ENCODE results near the gene RBM33. TPM values are rescaled to one million over a fixed set of nuclear protein-coding genes. Genes with fewer than 3 reads are reported as not detected.

RBM33 gene
- total and polyA plus RNA-seq, 2 experiments from 2014 or later, result 51.1 to 53.5 TPM

DNA sequence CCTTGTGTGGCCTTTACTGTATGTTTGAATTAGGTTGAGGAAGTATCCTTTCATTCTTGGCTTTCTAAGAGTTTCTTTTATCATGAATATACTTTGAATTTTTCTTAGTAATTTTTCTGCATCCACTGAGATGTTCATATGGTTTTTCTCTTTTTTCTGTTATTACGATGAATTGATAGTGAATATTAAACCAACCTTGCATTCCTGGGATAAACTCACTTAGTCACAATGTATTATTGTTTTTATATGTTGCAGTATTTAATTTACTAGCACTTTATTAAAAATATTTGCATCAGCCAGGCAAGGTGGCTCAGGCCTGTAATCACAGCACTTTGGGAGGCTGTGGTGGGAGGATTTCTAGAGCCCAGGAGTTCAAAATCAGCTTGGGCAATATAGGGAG is 15.3 kb upstream of the RBM33 start:
- no peak overlapping the region for H3K27ac ChIP-seq
- no peak overlapping the region for H3K4me3 ChIP-seq
- DNase-seq (ENCODE audit: low read depth in 1 of 2, low spot score in 1 of 2), result no peak
- TF ChIP-seq, protein P1, sequence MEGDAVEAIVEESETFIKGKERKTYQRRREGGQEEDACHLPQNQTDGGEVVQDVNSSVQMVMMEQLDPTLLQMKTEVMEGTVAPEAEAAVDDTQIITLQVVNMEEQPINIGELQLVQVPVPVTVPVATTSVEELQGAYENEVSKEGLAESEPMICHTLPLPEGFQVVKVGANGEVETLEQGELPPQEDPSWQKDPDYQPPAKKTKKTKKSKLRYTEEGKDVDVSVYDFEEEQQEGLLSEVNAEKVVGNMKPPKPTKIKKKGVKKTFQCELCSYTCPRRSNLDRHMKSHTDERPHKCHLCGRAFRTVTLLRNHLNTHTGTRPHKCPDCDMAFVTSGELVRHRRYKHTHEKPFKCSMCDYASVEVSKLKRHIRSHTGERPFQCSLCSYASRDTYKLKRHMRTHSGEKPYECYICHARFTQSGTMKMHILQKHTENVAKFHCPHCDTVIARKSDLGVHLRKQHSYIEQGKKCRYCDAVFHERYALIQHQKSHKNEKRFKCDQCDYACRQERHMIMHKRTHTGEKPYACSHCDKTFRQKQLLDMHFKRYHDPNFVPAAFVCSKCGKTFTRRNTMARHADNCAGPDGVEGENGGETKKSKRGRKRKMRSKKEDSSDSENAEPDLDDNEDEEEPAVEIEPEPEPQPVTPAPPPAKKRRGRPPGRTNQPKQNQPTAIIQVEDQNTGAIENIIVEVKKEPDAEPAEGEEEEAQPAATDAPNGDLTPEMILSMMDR (IDR thresholded peaks at IDR 0.05; ENCODE audit: low read depth, low read length), result no peak
- H3K36me3 ChIP-seq, result no peaks in the 10 kb centered on the region
- no peaks in the 10 kb centered on the region for H3K9me3 ChIP-seq (ENCODE audit: low read depth)
- no peaks in the 10 kb centered on the region for H3K4me1 ChIP-seq (ENCODE audit: low read depth)
- no peaks in the 10 kb centered on the region for H3K27me3 ChIP-seq

DNA sequence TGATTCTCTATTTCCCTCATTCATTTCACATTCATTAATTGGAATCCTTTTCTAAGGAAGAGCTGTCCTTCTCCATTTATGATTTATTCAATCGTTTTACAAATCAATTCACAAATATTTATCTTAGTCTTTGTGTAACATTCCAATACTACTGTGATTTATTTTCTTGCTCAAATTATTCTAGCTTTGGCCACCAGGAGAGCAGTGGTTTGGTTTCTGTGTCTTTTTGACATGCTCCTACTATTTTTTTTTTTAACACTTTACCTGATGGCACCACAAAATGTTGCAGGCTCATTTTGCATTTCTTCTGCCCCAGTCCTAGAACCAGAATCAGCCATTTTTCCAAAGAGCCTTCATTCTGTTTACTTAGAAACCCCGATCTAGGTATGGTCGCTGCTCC is 13.3 kb upstream of the RBM33 start:
- H3K4me1 ChIP-seq (ENCODE audit: low read depth), result no peaks in the 10 kb centered on the region
- no peaks in the 10 kb centered on the region for H3K9me3 ChIP-seq (ENCODE audit: low read depth)
- no peak overlapping the region for H3K4me3 ChIP-seq
- no peak for DNase-seq (ENCODE audit: low read depth in 1 of 2, low spot score in 1 of 2)
- no peak overlapping the region for H3K27ac ChIP-seq
- H3K36me3 ChIP-seq, result no peaks in the 10 kb centered on the region
- no peaks in the 10 kb centered on the region for H3K27me3 ChIP-seq
- TF ChIP-seq, protein P1 (IDR thresholded peaks at IDR 0.05; ENCODE audit: low read depth, low read length), result no peak

DNA sequence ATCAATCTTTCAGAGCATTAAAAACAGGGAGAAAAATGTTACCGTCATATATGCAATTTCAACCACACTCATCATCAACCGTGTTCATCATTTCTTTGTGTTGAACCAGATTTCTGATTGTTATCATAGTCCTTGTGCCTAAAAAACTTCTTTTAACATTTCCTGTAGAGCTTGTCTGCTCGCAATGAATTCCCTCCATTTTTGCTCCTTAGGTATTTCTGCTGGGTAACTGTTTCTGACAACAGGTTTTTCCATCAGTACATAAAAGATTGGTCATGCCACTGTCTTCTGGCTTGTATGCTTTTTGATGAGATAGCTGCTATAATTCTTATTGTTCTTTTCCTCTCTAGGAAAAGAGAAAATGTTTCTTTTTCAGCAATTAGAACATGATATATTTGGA is 8.6 kb upstream of the RBM33 start:
- Histone ChIP-seq H3K4me1 (ENCODE audit: low read depth) (no peaks in the 10 kb centered on the region), H3K4me3 (no peak overlapping the region), H3K27me3 (no peaks in the 10 kb centered on the region), H3K9me3 (ENCODE audit: low read depth) (no peaks in the 10 kb centered on the region), H3K36me3 (no peaks in the 10 kb centered on the region), H3K27ac (no peak overlapping the region)
- no peak for DNase-seq (ENCODE audit: low read depth in 1 of 2, low spot score in 1 of 2)
- TF ChIP-seq, protein P1 (IDR thresholded peaks at IDR 0.05; ENCODE audit: low read depth, low read length), result no peak

DNA sequence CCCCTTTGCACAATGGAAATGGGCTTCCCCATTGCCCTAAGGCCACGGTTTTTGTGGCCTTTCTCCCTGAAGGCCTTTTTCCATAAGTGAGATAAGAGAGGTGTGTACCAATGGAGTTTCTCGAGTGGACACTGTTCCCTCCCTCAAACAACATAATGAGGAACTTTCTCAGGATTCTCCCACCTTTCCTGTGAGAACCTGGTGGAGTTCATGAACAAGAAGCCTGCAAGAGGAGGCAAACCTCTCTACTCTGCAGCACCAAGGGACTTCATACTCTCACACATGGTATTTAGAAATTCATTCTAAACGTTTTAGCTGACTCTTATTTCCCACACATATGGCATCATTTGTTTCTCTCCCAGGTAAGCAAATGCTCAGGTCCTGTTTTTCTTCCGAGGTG is 7.3 kb upstream of the RBM33 start:
- no peaks in the 10 kb centered on the region for H3K9me3 ChIP-seq (ENCODE audit: low read depth)
- TF ChIP-seq, protein P1 (IDR thresholded peaks at IDR 0.05; ENCODE audit: low read depth, low read length), result no peak
- H3K4me3 ChIP-seq, result no peak overlapping the region
- H3K27me3 ChIP-seq, result no peaks in the 10 kb centered on the region
- no peaks in the 10 kb centered on the region for H3K4me1 ChIP-seq (ENCODE audit: low read depth)
- no peak overlapping the region for H3K27ac ChIP-seq
- peaks cover 5% of the 10 kb centered on the region for H3K36me3 ChIP-seq
- no peak for DNase-seq (ENCODE audit: low read depth in 1 of 2, low spot score in 1 of 2)

DNA sequence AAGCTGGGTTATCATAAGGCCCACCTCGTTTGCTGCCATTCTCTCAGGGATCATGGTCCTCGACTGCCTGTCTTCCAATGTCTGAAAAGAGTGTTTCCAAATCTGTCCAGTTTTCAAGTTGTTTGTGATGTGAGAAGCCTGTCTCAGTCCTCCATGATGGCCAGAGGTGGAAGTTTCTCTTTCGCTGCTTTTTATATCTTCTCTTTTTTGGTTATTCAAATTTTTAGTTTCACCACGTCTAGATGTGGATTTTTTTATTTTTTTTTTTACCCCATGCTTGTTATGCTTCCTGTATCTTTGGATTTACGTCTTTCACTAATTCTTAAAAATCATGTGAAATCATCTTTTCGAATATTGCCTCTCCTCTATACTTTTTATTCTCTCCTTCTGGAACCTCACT is 6.1 kb upstream of the RBM33 start:
- Histone ChIP-seq H3K9me3 (ENCODE audit: low read depth) (no peaks in the 10 kb centered on the region), H3K27ac (no peak overlapping the region), H3K27me3 (no peaks in the 10 kb centered on the region), H3K4me3 (no peak overlapping the region), H3K36me3 (peaks cover 5% of the 10 kb centered on the region), H3K4me1 (ENCODE audit: low read depth) (no peaks in the 10 kb centered on the region)
- TF ChIP-seq, protein P1 (IDR thresholded peaks at IDR 0.05; ENCODE audit: low read depth, low read length), result no peak
- DNase-seq (ENCODE audit: low read depth in 1 of 2, low spot score in 1 of 2), result no peak
